ENCODE results near the gene TSPAN5.

Gene TSPAN5

DNA sequence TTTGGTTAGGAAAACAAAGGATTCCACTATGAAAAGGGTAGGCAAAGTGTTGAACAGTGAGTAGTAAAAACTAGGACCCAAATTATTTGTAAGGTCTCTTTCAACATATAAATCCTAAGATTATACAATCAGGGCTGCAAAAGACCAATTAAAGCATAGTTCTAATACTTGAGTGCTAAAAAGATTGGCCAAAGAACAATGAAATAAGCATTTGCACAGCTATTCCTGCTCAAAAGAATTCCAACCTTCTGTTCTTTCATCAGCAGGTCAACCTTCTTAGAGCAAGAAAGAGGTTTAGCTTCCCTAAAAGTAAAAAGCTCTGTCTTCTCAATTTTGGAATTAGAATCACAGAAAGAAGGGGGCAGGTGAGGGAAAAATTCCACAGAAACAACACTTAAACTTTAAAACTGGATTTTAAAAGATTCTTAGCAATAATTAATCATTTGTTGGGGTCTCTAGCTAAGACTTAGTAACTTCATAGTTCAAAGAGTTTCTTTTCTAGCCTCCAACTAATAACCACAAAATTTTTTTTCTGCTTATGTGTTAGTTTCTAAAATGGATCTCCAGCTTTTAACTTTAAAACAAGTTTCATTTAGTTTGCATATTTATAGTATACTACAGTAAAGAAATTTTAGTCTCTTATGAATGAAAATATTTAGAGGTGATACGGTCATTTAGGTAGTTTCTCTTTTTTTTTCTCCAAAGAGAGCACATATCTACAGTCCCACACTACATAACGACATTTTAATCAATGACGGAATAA, 16.3 kb downstream of the TSPAN5 start:
- DNase-seq, result no peak

DNA sequence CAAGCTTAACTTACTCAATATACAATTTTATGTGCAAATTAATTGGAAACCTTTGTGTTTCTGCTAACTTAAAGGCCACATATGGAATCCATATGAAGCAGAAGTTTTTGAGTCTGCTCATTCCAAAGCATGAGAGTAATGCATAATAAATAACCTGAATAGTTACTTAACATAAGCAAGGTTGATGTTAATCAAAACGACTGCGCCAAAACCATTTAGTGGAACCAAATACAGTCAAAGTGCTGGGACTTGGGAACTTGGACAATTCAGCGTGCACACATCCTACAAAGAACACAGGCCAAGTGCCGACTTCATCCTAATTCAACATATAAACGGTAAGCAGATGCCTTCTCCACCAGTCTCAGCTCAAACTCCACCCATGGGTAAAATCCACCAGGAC, 17.0 kb downstream of the TSPAN5 start:
- no peak for DNase-seq

DNA sequence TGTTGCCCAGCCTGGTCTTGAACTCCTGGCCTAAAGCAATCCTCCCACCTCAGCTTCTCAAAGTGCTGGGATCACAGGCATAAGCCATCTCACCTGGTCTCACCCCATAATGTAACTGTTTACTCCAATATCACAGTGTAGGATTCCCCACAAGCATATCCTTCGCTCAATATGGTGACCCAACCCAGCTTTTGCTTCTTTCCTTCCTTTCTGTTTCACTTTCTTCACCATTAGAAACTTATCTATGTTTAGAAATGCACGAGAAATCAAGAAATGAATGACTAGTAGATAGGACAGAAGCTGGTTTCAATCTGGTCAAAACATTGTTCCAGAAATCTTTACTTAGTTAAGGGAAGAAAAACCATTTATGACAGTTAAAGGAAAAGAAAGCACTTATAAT, 18.9 kb downstream of the TSPAN5 start:
- DNase-seq, result peak in 1 of 2 donors; percentile 55

DNA sequence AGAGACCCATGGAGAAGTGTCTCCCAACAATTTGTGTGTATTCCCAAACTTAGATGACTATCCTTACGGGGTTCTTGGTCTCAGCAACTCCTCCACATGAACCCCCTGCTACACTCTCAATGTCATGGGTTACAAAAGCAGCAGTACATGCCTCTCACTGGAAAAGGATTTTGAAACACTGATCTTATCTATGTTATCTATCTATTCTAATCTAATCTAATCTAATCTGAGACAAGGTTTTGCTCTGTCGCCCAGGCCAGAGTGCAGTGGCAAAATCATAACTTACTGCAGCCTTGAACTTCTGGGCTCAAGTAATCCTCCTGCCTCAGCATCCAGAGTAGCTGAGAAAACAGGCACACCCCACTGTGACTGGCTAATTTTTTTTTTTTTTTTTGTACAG, 19.3 kb downstream of the TSPAN5 start:
- DNase-seq, result no peak

DNA sequence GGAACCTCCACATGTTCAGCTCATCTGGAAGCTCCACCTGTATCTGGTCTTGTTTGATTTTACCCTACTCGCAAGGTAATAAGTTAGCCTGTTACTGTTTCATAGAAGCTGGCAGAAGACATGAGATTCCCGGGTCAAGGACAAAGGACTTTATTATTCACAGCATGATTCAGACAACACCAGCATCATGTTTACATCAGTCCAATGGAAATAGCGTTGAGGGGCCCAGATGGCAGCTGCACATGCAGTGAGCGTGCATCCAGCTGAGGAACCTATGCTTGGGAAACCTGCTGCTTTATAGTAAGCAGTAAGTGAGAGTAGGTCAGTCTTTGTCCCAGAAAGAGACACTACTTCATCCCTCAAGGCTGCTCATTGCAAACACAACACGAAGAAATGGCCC, 19.8 kb downstream of the TSPAN5 start:
- no peak for DNase-seq

DNA sequence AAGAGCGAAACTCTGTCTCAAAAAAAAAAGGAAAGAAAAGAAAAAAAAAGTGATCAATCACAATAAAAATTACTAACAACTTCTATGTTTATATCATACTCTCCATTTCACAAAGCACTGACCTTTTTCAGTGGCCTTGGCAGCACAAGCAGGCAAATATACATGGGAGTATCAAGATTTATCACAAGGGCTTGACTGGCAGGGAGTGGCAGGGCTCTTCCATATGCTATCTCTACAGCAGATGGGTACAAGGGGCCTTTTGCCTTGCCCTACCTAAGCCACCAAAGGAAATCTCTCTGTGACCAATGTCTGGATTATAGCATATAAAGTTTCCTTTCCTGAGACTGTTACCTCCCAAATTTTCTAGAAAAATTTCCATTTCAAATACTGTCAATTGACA, 24.4 kb downstream of the TSPAN5 start:
- no peak for DNase-seq

DNA sequence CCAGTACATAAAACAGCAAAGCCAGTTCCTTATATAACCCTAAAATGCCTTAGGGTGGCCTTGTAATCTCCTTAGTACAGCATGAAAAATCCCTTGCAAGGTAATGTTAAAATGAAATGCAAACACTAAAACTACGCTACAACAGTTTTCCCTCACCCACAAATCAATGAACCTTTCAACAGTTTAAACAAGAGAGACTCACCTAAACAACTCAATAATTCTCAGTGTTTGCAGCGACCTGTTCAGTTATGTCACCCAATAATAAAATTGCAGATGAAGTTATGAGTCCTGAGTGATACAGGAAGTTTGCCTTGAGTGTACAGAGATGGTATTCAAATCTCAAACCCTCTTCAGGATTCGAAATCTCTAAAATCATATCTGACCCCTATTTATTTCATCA, 25.3 kb downstream of the TSPAN5 start:
- no peak for DNase-seq

DNA sequence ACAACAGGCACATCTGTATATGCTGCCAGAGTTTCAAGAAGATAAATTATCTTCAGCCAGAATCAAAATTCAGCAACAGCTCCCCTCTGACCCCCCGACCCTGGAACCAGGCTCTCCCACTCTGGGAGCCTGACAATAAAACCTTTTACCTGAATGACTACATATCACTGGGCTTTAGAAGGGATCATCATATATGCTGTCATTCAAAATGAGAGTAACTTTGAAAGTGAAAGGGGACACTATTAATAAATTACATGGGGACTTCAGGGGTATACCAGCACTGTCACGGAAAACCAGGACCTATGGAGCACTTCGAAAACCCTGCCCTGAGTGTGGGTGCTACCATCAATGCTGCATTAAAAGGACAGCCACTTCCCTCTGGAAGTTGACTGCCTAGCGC, 26.2 kb downstream of the TSPAN5 start:
- DNase-seq, result no peak

DNA sequence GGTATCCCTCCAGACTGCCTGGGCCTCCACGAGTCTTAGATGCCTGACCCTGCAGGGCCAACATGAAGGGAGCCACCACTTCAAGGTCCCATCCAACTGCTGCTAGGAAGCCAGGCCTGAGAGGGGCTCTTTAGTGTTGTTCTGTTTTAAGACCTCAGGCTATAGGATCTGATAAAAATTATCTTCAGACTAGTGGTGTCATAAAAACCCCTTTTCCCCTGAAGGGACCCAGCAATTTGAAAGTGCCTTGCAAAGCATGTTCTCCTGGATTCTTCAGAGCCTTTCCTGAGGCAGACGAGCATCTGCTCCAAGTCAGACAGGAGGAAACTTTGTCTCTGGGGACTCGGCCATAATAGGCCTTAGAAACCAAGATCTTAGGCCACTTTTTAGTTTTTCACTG, 26.9 kb downstream of the TSPAN5 start:
- no peak for DNase-seq

DNA sequence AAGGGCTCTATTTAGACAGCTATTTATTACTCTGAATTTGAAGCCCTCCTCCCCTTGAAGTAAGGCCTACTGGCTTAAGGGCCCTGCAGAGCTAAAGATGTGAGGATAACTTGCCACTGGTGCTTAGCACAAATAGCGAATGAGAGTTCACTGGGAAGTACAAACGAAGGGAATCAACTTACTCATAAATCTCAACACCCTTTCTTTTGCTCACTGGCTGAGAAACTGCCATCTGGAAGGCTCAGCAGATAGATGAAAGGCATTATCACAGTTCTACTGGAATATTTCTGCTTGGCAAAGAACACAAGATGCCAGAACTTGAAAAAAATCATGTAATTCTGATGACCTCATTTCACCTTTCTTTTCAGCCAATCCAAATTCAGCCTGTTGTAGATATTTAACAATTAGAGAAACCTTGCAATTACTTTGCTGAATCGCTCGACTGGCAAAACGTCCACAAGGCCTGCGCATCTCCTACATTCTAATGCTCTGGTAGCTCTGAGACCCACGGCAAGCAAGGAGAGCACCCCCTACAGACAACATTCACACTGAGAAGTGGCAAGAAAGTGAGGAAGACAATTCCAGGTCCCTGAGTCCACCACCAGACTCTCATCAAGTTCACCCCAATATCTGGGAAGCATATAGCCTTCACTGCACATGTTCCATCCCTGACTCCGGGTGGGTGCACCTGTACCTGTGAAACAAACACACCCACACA, 27.5 kb downstream of the TSPAN5 start:
- DNase-seq, result no peak

DNA sequence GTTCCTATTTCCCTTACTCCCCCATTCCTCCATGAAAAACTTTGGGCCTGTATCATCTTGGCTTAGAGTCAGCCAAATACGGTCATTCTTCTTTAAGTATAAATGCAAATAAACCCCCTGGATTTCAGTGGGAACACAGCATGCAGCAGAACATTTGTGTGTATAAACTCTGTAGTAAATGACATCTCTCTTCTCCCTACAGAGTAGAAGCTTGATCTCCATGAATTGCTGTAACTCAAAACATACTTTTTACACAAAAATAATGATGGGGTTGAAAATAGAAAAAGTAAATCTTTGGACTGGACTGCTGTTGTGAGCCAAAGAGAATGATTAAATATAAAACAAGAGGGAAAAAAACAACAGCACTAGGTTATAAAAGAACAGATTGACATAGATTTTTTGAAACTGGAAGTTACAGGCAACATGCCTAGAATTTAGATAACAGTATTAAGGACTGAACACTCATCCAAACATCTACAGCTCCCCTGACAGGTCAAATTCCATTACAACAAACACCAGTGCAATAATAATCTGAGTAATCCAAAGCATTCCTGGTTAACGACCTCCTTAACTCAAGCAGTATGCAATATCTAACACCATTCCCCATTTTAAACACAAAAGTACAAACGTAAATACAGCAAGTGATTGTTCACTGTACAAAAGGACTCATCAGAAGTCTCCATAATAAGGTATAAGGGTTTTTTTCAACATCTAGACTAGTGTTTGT, 30.7 kb downstream of the TSPAN5 start:
- DNase-seq, result no peak

DNA sequence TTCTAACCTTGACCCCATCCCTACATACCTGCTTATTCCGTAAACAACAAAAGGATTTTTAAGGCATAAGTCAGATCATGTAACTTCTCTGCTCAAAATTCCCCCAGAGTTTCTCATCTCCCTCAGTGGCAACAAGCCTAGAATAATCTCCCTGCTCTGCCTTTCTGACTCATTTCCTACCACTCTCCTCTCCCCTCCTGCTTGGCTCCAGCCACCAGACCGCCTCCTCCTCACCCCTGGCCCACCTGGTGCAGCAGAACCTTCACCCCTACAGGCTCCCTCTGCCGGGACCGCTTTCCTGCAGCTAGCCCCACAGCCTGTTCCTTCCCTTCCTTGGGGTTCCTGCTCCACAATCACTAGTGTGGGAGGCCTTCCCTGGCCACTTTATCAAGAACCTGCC, 32.1 kb downstream of the TSPAN5 start:
- no peak for DNase-seq

DNA sequence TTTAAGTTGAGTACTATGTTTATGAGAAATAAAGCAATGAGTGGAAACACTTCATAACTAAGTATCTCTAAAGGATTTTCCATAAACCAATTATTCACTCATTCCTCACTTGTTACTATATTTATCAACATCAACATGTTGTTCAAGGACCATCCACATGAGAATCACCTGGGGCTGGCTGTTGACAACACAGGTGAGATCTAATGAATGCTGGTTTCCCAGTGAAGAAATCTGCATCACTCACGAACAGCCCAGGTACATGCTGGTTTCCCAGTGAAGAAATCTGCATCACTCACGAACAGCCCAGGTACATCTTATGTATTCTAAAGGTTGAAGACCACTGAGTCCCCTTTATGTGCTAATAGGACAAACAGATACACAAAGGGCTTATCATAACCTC, 32.5 kb downstream of the TSPAN5 start:
- no peak for DNase-seq

DNA sequence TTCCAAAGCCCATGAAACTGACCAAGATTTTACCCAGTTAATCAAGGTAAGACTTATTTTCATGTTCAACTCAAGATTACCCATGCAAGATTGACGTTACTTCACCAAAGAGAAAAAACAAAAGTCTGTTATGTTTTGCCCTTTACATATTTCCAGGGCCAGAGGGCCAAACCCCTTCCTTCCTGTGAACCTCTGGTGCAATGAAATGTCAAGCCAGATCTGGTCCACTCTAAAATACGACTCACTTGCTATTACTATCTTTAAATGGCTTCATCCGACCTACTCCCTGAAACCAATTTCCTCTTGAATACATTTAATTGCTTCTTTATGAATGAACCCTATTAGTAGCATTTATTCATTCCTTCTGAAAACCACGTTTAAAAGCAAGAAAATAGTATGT, 33.0 kb downstream of the TSPAN5 start:
- DNase-seq, result no peak

DNA sequence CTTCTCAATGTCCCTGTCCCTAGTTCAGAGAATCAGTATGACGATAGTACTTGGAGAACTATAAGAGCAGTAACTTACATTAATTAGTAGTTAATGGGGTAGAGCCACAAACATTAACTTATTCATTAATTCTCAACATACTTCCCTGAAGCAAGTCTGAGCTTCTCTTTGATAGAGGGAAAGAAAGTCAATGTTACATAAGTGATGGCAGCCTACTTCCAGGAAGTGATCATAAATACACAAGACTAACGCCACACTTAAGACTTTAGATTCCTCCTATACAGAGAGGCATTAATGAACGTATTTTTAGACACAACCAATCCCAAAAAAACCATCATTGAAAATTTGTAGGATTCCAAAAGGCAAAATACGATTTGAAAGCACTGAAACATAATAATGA, 33.8 kb downstream of the TSPAN5 start:
- DNase-seq, result no peak

DNA sequence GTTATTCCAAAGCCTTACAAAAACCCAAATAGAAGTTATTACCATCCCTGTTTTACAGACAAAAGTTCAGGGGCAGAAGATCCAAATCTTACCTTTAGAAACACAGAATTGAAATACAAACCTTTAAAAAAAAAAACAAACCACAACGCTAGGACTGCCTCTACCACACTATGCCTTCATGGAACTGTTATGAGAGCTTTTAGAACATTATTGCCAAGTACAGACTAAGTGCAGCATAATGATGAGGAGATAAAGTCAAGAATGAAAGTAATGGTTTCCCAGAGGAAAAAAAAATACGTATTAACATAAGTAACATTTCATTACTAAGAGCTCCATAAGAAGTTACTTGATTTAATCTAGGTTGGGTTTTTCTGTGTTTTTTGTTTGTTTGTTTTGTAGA, 34.3 kb downstream of the TSPAN5 start:
- no peak for DNase-seq

DNA sequence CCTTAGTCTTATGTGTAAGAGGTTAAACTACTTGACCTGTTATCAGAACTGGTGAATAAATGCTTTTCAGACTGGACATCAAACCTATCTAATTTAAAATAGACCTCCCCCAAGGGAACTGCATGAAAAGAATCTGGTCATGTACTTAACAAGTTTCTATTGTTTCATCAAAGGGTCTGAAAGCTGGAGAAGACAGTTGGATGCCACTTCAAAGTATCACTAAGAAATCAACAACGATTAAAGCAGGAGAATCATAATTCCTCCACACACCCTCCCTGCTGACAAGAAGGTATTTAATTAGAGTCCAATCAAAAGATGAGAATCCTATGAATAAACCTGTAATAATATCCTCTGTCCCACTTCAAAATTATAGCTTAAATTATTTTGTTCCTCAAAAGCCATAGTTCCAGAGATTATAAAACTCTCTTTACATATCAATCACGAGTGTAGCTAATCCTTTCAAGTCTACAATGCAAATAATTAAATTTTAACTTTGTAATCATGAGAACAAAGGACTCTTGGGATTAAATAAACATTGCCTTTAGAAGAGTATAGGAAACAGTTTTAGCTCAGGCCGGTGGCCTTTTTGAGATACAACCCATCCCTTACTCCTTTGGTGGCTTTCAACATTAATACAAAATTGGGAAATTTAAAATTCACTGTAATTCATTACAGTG, 35.1 kb downstream of the TSPAN5 start:
- DNase-seq, result no peak

DNA sequence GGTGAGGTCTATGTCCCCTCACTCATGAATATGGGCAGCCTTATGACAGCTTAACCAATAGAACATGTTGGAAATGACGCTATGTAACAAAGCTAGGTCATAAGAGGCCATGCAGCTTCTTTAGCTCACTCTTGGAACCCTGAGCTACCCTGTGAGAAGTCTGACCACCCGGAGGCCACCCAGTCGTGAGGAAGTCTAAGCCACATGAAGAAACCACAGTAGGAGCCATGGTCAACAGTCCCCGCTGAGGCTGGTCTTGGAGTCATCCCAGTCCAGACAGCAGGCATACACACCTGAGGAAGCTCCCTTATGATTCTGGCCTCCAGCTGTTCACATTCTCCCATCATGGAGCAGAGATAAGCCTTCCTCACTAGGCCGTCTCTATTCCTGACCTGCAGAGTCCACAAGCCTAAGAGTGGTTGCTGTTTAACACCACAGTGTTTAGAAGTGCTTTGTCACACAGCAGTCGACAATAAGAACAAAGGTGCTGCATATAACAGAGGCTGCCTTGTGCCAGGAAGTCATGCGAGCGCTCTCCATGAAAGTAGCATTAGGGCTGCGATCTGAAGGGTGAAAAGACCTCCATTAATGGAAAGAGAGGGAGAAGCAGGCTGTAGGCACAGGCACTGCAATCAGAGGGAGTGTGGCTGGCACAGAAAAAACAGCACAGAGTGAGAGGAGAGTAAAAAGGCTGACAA, 38.2 kb downstream of the TSPAN5 start:
- no peak for DNase-seq

DNA sequence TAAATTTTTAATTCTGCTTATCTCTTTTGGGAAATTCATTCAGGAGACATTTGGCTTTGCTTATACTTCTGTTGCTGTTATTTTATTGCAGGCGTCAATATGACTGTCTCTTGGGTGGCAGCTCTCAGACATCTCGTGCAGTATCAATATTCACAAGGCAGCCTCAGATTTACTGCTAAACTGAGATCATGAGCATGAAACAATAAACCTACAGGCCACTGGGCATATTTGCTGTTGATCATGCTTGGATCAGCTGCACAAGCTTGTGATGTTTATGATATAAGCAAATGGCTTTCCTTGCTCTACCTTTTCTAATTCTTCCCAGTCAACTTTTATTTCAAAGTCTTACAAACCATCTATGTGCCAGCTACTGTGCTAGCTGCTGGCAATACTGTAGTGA, 39.2 kb downstream of the TSPAN5 start:
- no peak for DNase-seq

DNA sequence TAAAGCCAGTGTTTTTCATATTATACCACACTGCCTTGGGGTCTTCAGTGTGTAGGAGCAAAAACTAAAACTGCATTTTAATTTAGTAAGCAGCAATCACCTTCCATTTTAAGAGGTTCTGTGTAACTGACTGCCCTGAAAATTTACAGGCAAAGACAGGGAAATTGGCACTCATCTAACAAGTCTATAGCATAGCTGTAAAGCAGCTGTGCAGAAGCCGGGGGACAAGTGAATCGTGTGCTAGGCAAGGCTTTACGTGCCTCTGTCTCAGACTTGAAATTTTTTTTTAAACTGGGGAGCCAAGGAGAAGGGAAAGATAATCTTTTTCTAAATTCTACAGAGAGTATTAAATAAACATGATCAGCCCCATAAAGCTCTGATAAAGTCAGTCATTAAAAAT, 39.7 kb downstream of the TSPAN5 start:
- no peak for DNase-seq

DNA sequence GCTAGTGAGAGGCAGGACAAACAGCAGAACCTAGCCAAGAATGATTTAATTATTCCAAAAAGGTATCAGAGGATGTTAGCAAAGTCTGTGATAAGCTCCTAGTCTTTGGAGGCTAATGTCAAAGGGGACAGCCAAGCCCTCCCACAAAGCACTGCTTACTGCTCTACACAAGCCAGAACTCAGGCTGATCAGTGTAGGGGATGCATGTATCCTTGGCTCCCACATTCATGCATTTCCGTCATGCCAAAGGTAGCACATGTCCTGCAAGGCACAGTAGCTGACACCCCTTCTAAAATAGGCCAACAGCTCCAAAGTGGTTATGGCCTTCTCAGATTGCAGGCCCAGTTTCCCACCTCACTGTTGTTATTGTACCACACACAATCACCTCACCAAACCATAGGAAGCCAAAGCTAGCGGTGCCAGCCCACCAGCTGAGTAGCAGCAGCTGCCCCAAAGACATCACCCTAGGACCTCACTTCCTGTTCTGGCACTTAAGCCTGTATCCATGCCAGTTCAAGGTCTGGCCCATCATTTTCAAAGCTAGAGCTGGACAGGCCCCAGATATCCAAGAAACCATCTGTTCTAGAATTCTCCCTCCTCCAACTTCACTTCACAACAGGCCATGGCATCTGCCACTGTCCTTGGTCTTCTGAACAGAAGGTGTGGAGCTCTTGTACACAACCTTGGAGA, 40.9 kb downstream of the TSPAN5 start:
- no peak for DNase-seq

DNA sequence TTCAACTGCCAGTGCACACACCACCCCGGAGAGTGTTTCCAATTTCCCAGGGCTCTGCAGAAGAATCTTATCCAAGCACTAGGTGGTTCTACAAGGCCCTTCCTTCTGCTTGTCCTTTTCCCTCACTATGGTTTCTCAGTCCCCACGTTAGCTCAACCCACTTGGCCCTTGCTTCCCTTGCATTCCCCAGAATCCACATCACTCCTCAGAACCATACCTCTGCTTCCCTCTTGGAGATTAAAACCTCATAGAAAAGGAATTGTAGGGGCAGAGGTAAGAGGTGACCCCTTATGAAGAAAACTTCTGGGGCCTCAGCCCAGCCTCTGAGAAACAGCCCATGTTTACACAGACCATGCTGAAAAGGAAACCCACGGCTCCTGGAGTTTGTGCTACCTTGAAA, 42.4 kb downstream of the TSPAN5 start:
- DNase-seq, result no peak
